ENCODE results near the gene ISG20. TPM values are rescaled to one million over a fixed set of nuclear protein-coding genes. Genes with fewer than 3 reads are reported as not detected.

Gene ISG20
- total RNA-seq, 1 donor from 2014 or later: 3.4 TPM

- H3K9me3 Mint-ChIP-seq: no peaks in the 10 kb centered on the region
- DNase-seq (ENCODE audit: low spot score in 2 of 2, unreplicated experiment in 2 of 2): no peak
- H3K4me3 Mint-ChIP-seq: no peak overlapping the region
- no peaks in the 10 kb centered on the region for H3K36me3 Mint-ChIP-seq
- H3K27ac Mint-ChIP-seq: no peak overlapping the region
- no peak for TF ChIP-seq CTCF (IDR thresholded peaks at IDR 0.05; ENCODE audit: unreplicated experiment)
- peaks cover 31% of the 10 kb centered on the region for H3K4me1 Mint-ChIP-seq
- H3K27me3 Mint-ChIP-seq (ENCODE audit: low read depth): peaks cover 18% of the 10 kb centered on the region
Observed at GRCh38 chr15:88617031-88617722, 21.6 kb upstream of the ISG20 start.

- Mint-ChIP-seq H3K27ac (no peak overlapping the region), H3K27me3 (ENCODE audit: low read depth) (peaks cover 15% of the 10 kb centered on the region), H3K36me3 (no peaks in the 10 kb centered on the region), H3K9me3 (no peaks in the 10 kb centered on the region), H3K4me3 (no peak overlapping the region), H3K4me1 (peaks cover 36% of the 10 kb centered on the region)
- TF ChIP-seq CTCF (IDR thresholded peaks at IDR 0.05; ENCODE audit: unreplicated experiment): no peak
- DNase-seq (ENCODE audit: low spot score in 2 of 2, unreplicated experiment in 2 of 2): no peak
Observed at GRCh38 chr15:88617790-88618189, 21.0 kb upstream of the ISG20 start.

- no peak for DNase-seq (ENCODE audit: low spot score in 2 of 2, unreplicated experiment in 2 of 2)
- Mint-ChIP-seq H3K27ac (no peak overlapping the region), H3K4me3 (no peak overlapping the region), H3K9me3 (no peaks in the 10 kb centered on the region), H3K36me3 (no peaks in the 10 kb centered on the region), H3K4me1 (peaks cover 43% of the 10 kb centered on the region), H3K27me3 (ENCODE audit: low read depth) (peaks cover 8% of the 10 kb centered on the region)
- no peak for TF ChIP-seq CTCF (IDR thresholded peaks at IDR 0.05; ENCODE audit: unreplicated experiment)
Observed at GRCh38 chr15:88618686-88619085, 20.1 kb upstream of the ISG20 start.

GRCh38 chr15:88619796-88620195, 19.0 kb upstream of the ISG20 start:
- no peaks in the 10 kb centered on the region for H3K27me3 Mint-ChIP-seq (ENCODE audit: low read depth)
- H3K4me3 Mint-ChIP-seq: no peak overlapping the region
- peaks cover 47% of the 10 kb centered on the region for H3K4me1 Mint-ChIP-seq

GRCh38 chr15:88620995-88621772, 17.6 kb upstream of the ISG20 start, which contains the start of gene AEN:
Gene AEN (plus strand): TSS chr15:88621340. CDS start chr15:88626210, 4,870 bp downstream.
- Mint-ChIP-seq H3K36me3 (no peaks in the 10 kb centered on the region), H3K27ac (peak within 1 kb of the TSS; percentile 86), H3K4me3 (peak within 1 kb of the TSS; percentile 86), H3K27me3 (ENCODE audit: low read depth) (no peaks in the 10 kb centered on the region), H3K4me1 (peaks cover 52% of the 10 kb centered on the region), H3K9me3 (no peaks in the 10 kb centered on the region)
- no peak for TF ChIP-seq CTCF (IDR thresholded peaks at IDR 0.05; ENCODE audit: unreplicated experiment)
- DNase-seq (ENCODE audit: low spot score in 2 of 2, unreplicated experiment in 2 of 2): peak; percentile 91 to 97

More at GRCh38 chr15:88619796-88620195, 19.0 kb upstream of the ISG20 start:
- no peak for TF ChIP-seq CTCF (IDR thresholded peaks at IDR 0.05; ENCODE audit: unreplicated experiment)
- Mint-ChIP-seq H3K36me3 (no peaks in the 10 kb centered on the region), H3K27ac (no peak overlapping the region), H3K9me3 (no peaks in the 10 kb centered on the region)
- no peak for DNase-seq (ENCODE audit: low spot score in 2 of 2, unreplicated experiment in 2 of 2)

Measured in mesothelial cell of epicardium (in vitro differentiated cells).